Loucy (cell line): ENCODE results near the gene CTRL.

Experiments used
- H2AFZ ChIP-seq: fragments of 200-600 bp; sonication (generic); 2 replicates; pipeline ENCODE4 v1.6.0; 2016; ENCODE audit warnings: antibody characterized with exemption, mild to moderate bottlenecking, low read length, moderate library complexity
- H3F3A ChIP-seq: fragments of 200-600 bp; 2 replicates; pipeline ENCODE4 v1.6.0; 2016; ENCODE audit warnings: antibody characterized with exemption, low read depth, mild to moderate bottlenecking
- H3K27me3 ChIP-seq: fragments of 200-600 bp; sonication (generic); 2 replicates; pipeline ENCODE4 v1.6.1; 2014; ENCODE audit warnings: low read length, mild to moderate bottlenecking; ENCODE audit not compliant: insufficient read depth, poor library complexity, severe bottlenecking
- H3K36me3 ChIP-seq: fragments of 200-600 bp; sonication (generic); 2 replicates; pipeline ENCODE4 v1.6.1; 2016; ENCODE audit warnings: low read length; ENCODE audit not compliant: insufficient read depth
- H3K4me1 ChIP-seq: fragments of 200-600 bp; sonication (generic); 2 replicates; pipeline ENCODE4 v1.5.1; 2014; ENCODE audit warnings: low read length, mild to moderate bottlenecking; ENCODE audit not compliant: insufficient read depth, poor library complexity, severe bottlenecking
- H3K4me2 ChIP-seq: fragments of 200-600 bp; sonication (generic); 2 replicates; pipeline ENCODE4 v1.6.0; 2014; ENCODE audit warnings: antibody characterized with exemption, low read length, low read depth, mild to moderate bottlenecking; ENCODE audit not compliant: poor library complexity, severe bottlenecking
- H3K4me3 ChIP-seq: fragments of 200-600 bp; sonication (generic); 2 replicates; pipeline ENCODE4 v1.5.1; 2014; ENCODE audit warnings: low read length, mild to moderate bottlenecking, mixed read lengths; ENCODE audit not compliant: poor library complexity, severe bottlenecking
- H3K79me2 ChIP-seq: fragments of 200-600 bp; sonication (generic); 2 replicates; pipeline ENCODE4 v1.6.1; 2014; ENCODE audit warnings: low read length; ENCODE audit not compliant: insufficient read depth
- H3K9ac ChIP-seq: fragments of 200-600 bp; sonication (generic); 2 replicates; pipeline ENCODE4 v1.6.0; 2014; ENCODE audit warnings: mild to moderate bottlenecking, low read depth, low read length, moderate library complexity; ENCODE audit not compliant: poor library complexity, severe bottlenecking
- H3K9me2 ChIP-seq: fragments of 200-600 bp; sonication (generic); replicated peaks from 2 replicates; pipeline ENCODE4 v1.6.1; 2016; ENCODE audit warnings: low read depth, low read length, mixed read lengths
- H3K9me3 ChIP-seq: fragments of 200-600 bp; sonication (generic); 2 replicates; pipeline ENCODE4 v1.6.1; 2014; ENCODE audit warnings: mild to moderate bottlenecking, antibody characterized with exemption, low read length, low read depth; ENCODE audit not compliant: insufficient read depth
- H4K20me1 ChIP-seq: fragments of 200-600 bp; sonication (generic); 2 replicates; pipeline ENCODE4 v1.6.0; 2014; ENCODE audit warnings: antibody characterized with exemption, low read length, mild to moderate bottlenecking; ENCODE audit not compliant: insufficient read depth, poor library complexity, severe bottlenecking
- CTCF ChIP-seq: fragments of 200-600 bp; sonication (generic); conservative IDR thresholded peaks from 2 replicates; pipeline ENCODE4 v1.5.1; 2014; ENCODE audit warnings: mild to moderate bottlenecking, antibody characterized with exemption, low read length
- EZH2phosphoT487 ChIP-seq: fragments of 200-600 bp; IDR thresholded peaks from 2 replicates; pipeline ENCODE4 v1.6.1; 2018; ENCODE audit warnings: antibody characterized with exemption, mild to moderate bottlenecking, moderate library complexity, borderline replicate concordance

CTRL gene

GRCh38 chr16:67924140-67924906 is 7.3 kb downstream of the CTRL start:
- H3K4me1 ChIP-seq: peaks cover 3% of the 10 kb centered on the region
- no peak overlapping the region for H3K9ac ChIP-seq
- H3K36me3 ChIP-seq: peaks cover 13% of the 10 kb centered on the region; the same call in 1 of the 2 replicates
- no peak for TF ChIP-seq EZH2phosphoT487
- TF ChIP-seq CTCF: no peak
- H4K20me1 ChIP-seq: no peaks in the 10 kb centered on the region
- H3K79me2 ChIP-seq: no peaks in the 10 kb centered on the region
- no peaks in the 10 kb centered on the region for H3K27me3 ChIP-seq
- no peaks in the 10 kb centered on the region for H3K9me3 ChIP-seq
- no peak overlapping the region for H3K4me2 ChIP-seq
- H3K4me3 ChIP-seq: no peak overlapping the region
- no peaks in the 10 kb centered on the region for H3F3A ChIP-seq
- no peaks in the 10 kb centered on the region for H3K9me2 ChIP-seq
- H2AFZ ChIP-seq: no peak overlapping the region

- Histone ChIP-seq H2AFZ (no peak overlapping the region), H3K9me2 (no peaks in the 10 kb centered on the region), H3K79me2 (no peaks in the 10 kb centered on the region), H3K27me3 (no peaks in the 10 kb centered on the region), H3K9me3 (no peaks in the 10 kb centered on the region), H3K4me1 (peaks cover 3% of the 10 kb centered on the region), H4K20me1 (no peaks in the 10 kb centered on the region), H3K4me2 (no peak overlapping the region), H3F3A (no peaks in the 10 kb centered on the region), H3K36me3 (peaks cover 10% of the 10 kb centered on the region; the same call in 1 of the 2 replicates), H3K4me3 (no peak overlapping the region), H3K9ac (no peak overlapping the region)
- no peak for TF ChIP-seq EZH2phosphoT487
- no peak for TF ChIP-seq CTCF
Observed at GRCh38 chr16:67923414-67924116, 8.1 kb downstream of the CTRL start.

GRCh38 chr16:67922740-67923139 is 8.9 kb downstream of the CTRL start:
- Histone ChIP-seq H3K9ac (no peak overlapping the region), H2AFZ (no peak overlapping the region), H3K36me3 (peaks cover 6% of the 10 kb centered on the region; the same call in 1 of the 2 replicates), H3K27me3 (no peaks in the 10 kb centered on the region), H3K4me2 (no peak overlapping the region), H3K9me3 (no peaks in the 10 kb centered on the region), H3K4me3 (no peak overlapping the region), H4K20me1 (no peaks in the 10 kb centered on the region), H3K79me2 (no peaks in the 10 kb centered on the region), H3K9me2 (no peaks in the 10 kb centered on the region), H3K4me1 (peaks cover 3% of the 10 kb centered on the region), H3F3A (no peaks in the 10 kb centered on the region)
- no peak for TF ChIP-seq CTCF
- no peak for TF ChIP-seq EZH2phosphoT487
